ENCODE measurements around the gene SAMSN1.

Gene SAMSN1

DNA sequence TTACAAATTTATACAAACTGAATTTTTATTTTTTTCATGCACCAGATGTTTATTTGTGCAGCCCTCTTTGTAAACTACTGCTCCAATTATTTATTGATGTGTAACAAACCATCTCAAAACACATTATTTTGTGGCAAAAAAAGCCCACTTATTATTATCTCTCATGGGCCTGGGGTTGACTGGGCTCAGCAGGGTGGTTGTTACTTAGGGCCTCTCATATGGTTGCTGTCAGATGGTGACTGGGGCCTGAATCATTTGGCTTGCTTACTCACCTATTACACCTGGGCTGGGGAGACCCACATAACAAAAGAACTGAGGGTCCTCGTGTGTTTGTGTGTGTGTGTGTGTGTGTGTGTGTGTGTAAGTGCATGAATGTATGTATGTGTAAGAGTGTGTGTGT, 110.7 kb downstream of the SAMSN1 start:
- in situ Hi-C loops (cut with HindIII; ENCODE audit: low sequenced_read_pairs), result no loop called here
- no peak for DNase-seq (ENCODE audit: low read depth, low spot score)
- H3K4me3 ChIP-seq (ENCODE audit: low read depth, low read length), result no peak overlapping the region
- TF ChIP-seq, protein P1, sequence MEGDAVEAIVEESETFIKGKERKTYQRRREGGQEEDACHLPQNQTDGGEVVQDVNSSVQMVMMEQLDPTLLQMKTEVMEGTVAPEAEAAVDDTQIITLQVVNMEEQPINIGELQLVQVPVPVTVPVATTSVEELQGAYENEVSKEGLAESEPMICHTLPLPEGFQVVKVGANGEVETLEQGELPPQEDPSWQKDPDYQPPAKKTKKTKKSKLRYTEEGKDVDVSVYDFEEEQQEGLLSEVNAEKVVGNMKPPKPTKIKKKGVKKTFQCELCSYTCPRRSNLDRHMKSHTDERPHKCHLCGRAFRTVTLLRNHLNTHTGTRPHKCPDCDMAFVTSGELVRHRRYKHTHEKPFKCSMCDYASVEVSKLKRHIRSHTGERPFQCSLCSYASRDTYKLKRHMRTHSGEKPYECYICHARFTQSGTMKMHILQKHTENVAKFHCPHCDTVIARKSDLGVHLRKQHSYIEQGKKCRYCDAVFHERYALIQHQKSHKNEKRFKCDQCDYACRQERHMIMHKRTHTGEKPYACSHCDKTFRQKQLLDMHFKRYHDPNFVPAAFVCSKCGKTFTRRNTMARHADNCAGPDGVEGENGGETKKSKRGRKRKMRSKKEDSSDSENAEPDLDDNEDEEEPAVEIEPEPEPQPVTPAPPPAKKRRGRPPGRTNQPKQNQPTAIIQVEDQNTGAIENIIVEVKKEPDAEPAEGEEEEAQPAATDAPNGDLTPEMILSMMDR (IDR thresholded peaks at IDR 0.05; ENCODE audit: low read depth, low read length), result no peak

Data from astrocyte of the spinal cord (primary cell).